Mucosa of stomach (tissue), 1 donor: ENCODE measurements around the gene DNMBP.
"Not testable (repeated sequence)": the region's sequence is repeated elsewhere in the genome, so short reads cannot be mapped to it uniquely, and the experiment has no call there.

Experiments used
- H3K27me3 ChIP-seq: one replicate; pipeline ENCODE4 v1.7.0; 2013; ENCODE audit warnings: mild to moderate bottlenecking, low read length; ENCODE audit not compliant: control insufficient read depth, insufficient read depth
- H3K36me3 ChIP-seq: one replicate; pipeline ENCODE4 v1.7.0; 2013; ENCODE audit warnings: low read length; ENCODE audit not compliant: control insufficient read depth, insufficient read depth
- H3K4me1 ChIP-seq: one replicate; pipeline ENCODE4 v1.7.0; 2013; ENCODE audit warnings: mild to moderate bottlenecking, low read length; ENCODE audit not compliant: control insufficient read depth, insufficient read depth
- H3K4me3 ChIP-seq: one replicate; pipeline ENCODE4 v1.7.0; 2013; ENCODE audit warnings: low read length
- H3K9ac ChIP-seq: one replicate; pipeline ENCODE4 v1.7.0; 2013; ENCODE audit warnings: mild to moderate bottlenecking, low read length, moderate library complexity
- H3K9me3 ChIP-seq: one replicate; pipeline ENCODE4 v1.7.0; 2013; ENCODE audit warnings: mild to moderate bottlenecking, low read length, moderate library complexity; ENCODE audit not compliant: control insufficient read depth
- donor health status: Pancreatic carcinoma.

DNMBP gene

GRCh38 chr10:99953510-99953909 lies 56.2 kb downstream of the DNMBP start:
- not testable (repeated sequence) for H3K36me3 ChIP-seq, H3K9ac ChIP-seq, H3K27me3 ChIP-seq, H3K9me3 ChIP-seq, H3K4me3 ChIP-seq, H3K4me1 ChIP-seq

- no peaks in the 10 kb centered on the region for H3K36me3 ChIP-seq
- no peaks in the 10 kb centered on the region for H3K27me3 ChIP-seq
- no peaks in the 10 kb centered on the region for H3K9me3 ChIP-seq
- H3K4me1 ChIP-seq, result no peaks in the 10 kb centered on the region
- H3K4me3 ChIP-seq, result no peak overlapping the region
- H3K9ac ChIP-seq, result no peak overlapping the region
Measured at GRCh38 chr10:99952799-99953198, 56.9 kb downstream of the DNMBP start.

GRCh38 chr10:99946051-99946450 lies 63.7 kb downstream of the DNMBP start:
- peaks cover 20% of the 10 kb centered on the region for H3K4me1 ChIP-seq
- not testable (repeated sequence) for H3K36me3 ChIP-seq, H3K9me3 ChIP-seq, H3K9ac ChIP-seq, H3K4me3 ChIP-seq, H3K27me3 ChIP-seq

GRCh38 chr10:99945263-99945662 lies 64.5 kb downstream of the DNMBP start:
- Histone ChIP-seq H3K9me3 (no peaks in the 10 kb centered on the region), H3K4me3 (no peak overlapping the region), H3K27me3 (no peaks in the 10 kb centered on the region), H3K36me3 (no peaks in the 10 kb centered on the region), H3K4me1 (peaks cover 20% of the 10 kb centered on the region), H3K9ac (no peak overlapping the region)

GRCh38 chr10:99944860-99945259 lies 64.9 kb downstream of the DNMBP start:
- Histone ChIP-seq H3K9me3 (no peaks in the 10 kb centered on the region), H3K36me3 (no peaks in the 10 kb centered on the region), H3K4me3 (no peak overlapping the region), H3K9ac (no peak overlapping the region), H3K4me1 (peaks cover 24% of the 10 kb centered on the region), H3K27me3 (no peaks in the 10 kb centered on the region)

- Histone ChIP-seq H3K4me1 (peaks cover 31% of the 10 kb centered on the region), H3K9ac (no peak overlapping the region), H3K36me3 (no peaks in the 10 kb centered on the region), H3K9me3 (no peaks in the 10 kb centered on the region), H3K27me3 (no peaks in the 10 kb centered on the region), H3K4me3 (no peak overlapping the region)
Measured at GRCh38 chr10:99943908-99944307, 65.8 kb downstream of the DNMBP start.

GRCh38 chr10:99941942-99942820 lies 67.6 kb downstream of the DNMBP start:
- Histone ChIP-seq H3K4me1 (peaks cover 42% of the 10 kb centered on the region), H3K9ac (no peak overlapping the region), H3K27me3 (no peaks in the 10 kb centered on the region), H3K36me3 (no peaks in the 10 kb centered on the region), H3K9me3 (no peaks in the 10 kb centered on the region), H3K4me3 (no peak overlapping the region)

GRCh38 chr10:99938563-99938962 lies 71.2 kb downstream of the DNMBP start:
- no peaks in the 10 kb centered on the region for H3K27me3 ChIP-seq
- no peaks in the 10 kb centered on the region for H3K9me3 ChIP-seq
- peaks cover 31% of the 10 kb centered on the region for H3K4me1 ChIP-seq
- H3K36me3 ChIP-seq, result no peaks in the 10 kb centered on the region
- H3K4me3 ChIP-seq, result peak overlapping the region; percentile 1
- H3K9ac ChIP-seq, result peak overlapping the region; percentile 32

GRCh38 chr10:99937630-99938029 lies 72.1 kb downstream of the DNMBP start:
- Histone ChIP-seq H3K9me3 (no peaks in the 10 kb centered on the region), H3K4me3 (peak overlapping the region; percentile 1), H3K27me3 (no peaks in the 10 kb centered on the region), H3K4me1 (peaks cover 31% of the 10 kb centered on the region), H3K36me3 (no peaks in the 10 kb centered on the region), H3K9ac (peak overlapping the region; percentile 25)

GRCh38 chr10:99932203-99932957 lies 77.4 kb downstream of the DNMBP start:
- not testable (repeated sequence) for H3K27me3 ChIP-seq, H3K9me3 ChIP-seq, H3K4me3 ChIP-seq, H3K36me3 ChIP-seq
- H3K9ac ChIP-seq, result peak overlapping the region; percentile 31
- H3K4me1 ChIP-seq, result peaks cover 20% of the 10 kb centered on the region

- peak overlapping the region; percentile 91 for H3K9ac ChIP-seq
- H3K36me3 ChIP-seq, result no peaks in the 10 kb centered on the region
- H3K4me1 ChIP-seq, result peaks cover 10% of the 10 kb centered on the region
- H3K9me3 ChIP-seq, result no peaks in the 10 kb centered on the region
- H3K27me3 ChIP-seq, result no peaks in the 10 kb centered on the region
- H3K4me3 ChIP-seq, result peak overlapping the region; percentile 65
Measured at GRCh38 chr10:99930731-99931550, 78.8 kb downstream of the DNMBP start.

- peaks cover 15% of the 10 kb centered on the region for H3K4me1 ChIP-seq
- H3K36me3 ChIP-seq, result no peaks in the 10 kb centered on the region
- H3K9ac ChIP-seq, result peak overlapping the region; percentile 91
- H3K27me3 ChIP-seq, result no peaks in the 10 kb centered on the region
- no peaks in the 10 kb centered on the region for H3K9me3 ChIP-seq
- H3K4me3 ChIP-seq, result peak overlapping the region; percentile 65
Measured at GRCh38 chr10:99929360-99929759, 80.4 kb downstream of the DNMBP start.
